Inflammatory macrophage treated with lipopolysaccharide for 1 hour (primary cell): ENCODE data around the gene GOLGA6B.
"Not testable (repeated sequence)": the region's sequence is repeated elsewhere in the genome, so short reads cannot be mapped to it uniquely, and the experiment has no call there.

Source experiments
- DNase-seq, 2 donors: peaks; one replicate each; pipeline ENCODE4 v3.0.0-alpha.2; 2020 to 2022

GOLGA6B gene

DNA sequence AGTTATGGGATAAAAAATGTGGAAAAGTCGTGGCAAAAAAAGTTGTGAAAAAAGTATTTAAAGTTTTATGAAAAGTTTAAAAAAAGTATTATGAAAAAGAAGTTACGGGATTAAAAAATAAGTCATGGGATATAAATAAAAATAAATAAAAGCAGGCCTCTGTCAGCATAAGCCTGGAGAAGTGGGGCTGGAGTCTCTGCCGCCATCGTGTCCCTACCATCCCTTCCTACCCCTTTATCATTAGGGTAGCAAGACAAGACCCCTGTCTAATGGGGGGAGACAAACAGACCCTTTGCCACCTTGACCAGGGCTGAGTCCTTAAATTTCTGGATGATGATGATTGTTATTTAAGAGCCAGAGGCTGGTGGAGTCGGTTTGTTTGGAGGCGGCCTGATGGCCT lies 15.3 kb downstream of the GOLGA6B start:
- DNase-seq, result not testable (repeated sequence)

DNA sequence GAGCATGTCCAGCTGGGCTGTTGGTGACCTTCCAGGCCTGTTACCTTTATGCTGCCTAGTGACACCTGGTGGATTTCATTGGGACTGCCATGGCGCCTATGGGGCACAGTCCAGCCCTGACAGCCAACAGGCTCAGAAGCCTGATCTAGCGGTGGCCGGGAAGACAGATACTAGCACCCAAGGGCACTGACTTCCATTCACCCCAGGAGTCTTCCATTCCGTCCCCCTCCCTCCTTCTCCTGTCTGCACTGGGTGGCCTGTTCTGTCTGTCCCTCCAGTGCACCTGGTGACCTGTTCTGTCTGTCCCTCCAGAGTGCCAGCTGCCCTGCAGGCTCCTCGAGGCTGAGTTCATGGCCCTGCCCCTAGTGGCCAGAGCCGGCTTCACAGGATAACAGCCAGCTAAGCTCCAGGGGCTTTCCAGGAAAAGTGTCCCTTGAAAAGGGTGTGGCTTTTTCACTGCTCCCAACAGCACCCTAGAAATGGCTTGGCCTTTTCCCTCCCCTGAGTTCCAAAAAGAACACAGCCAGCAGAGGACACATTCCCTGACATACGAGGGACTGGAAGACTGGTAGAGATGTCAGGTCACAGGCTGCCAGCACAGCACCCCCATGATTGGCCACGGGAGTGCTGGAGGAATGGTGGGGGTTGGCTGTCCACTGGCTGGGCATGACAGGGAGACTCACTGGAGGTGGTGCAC lies 16.3 kb downstream of the GOLGA6B start:
- DNase-seq, result peak; percentile 75 to 89

DNA sequence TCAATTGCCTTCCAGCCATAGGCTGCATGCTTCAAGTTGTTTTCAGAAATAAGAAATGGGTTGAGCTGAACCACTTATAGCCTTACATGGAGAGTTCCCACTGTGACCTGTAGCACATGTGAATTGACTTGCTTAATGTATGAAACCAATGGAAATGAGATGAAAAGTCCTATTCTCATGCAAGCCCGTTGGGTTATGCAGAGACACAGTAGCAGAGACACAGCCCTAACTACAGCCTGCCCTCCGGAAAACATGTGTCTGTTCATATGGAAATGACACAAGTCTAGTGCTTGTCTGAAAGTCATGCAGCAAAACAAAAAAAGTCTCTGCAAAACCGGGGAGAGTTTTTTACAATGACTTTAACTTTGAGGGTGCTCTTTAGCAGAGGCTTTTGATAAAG lies 17.0 kb downstream of the GOLGA6B start:
- no peak for DNase-seq

DNA sequence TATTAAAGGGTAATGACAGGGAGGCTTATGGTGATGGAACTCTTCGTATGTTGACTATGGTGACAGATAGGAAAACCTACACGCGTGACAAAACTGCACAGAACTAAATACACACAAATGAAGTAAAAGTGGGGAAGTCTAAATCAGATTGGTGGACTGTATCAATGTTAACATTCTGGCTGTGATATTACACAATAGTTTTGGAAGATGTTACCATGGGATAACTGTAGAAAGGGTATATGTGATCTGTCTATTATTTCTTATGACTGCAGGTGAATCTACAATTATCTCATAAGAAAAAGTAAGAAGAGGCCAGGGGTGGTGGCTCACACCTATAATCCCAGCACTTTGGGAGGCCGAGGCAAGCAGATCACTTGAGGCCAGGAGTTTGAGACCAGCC lies 22.3 kb downstream of the GOLGA6B start:
- DNase-seq, result no peak

DNA sequence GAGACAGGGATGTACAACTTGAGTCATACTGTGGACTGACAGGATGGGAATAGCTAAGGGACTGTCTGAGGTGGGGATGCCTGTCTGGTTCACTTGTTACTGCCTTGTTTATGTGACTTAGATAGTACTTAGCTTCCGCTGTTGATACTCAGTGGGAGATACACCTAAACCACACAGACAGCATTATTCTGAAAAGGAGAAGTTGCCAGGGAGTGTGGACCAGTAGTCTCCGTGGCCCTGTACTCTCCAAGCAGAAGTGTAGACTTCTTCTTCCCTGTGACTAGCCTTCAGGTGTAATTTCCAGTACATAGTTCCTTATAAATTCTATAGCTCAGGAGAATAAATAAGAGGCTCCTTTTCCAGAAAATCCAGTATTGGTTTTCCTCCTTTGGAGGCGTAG lies 26.4 kb downstream of the GOLGA6B start:
- no peak for DNase-seq

DNA sequence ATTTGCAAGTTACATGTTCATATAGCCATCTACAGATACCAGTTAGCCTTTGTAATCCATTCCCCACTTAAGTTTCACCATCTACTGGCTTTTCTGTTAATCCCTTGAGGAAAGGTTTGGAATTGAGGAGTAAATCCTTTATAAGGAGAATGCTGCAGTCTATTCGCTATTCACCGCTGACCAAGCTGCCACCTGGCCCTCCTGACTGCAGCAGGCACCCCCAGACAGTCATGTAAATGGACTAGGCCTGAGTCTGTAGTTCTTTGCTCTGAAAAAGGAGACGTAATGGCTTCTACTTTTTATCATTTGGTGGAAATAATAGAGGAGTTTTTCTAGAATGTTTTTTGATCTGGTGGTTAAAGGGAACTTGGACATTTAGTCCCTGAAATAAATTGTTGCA lies 28.3 kb downstream of the GOLGA6B start:
- no peak for DNase-seq

DNA sequence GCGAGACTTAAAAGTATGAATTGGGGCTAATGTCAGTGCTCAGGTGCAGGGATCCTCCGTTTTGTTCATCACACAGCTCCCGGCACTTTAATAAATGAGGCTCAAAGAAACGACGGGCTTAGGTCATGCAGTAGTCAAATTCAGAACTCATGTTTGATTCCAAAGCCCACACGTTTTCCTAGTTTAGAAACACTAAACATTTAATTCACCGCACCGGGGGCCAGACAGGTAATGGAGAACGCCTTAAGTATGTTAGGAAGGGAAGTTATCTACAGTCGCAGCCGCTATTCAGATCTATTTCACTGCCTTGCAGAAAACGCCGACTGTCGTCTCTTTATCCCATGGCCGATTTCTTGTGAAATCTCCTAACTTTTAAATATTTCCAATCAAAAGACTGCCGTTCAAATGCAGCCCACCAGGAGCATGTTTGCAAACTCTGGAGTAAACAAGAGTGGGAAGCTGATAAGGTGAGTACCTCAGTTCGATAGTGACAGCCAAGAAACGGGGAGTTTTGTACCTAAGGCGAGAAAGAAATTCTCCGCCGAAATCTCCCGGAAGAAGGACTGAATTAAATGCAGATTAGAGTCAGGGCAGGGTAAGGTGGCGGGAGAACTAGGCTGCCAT lies 30.9 kb downstream of the GOLGA6B start:
- DNase-seq, result no peak

DNA sequence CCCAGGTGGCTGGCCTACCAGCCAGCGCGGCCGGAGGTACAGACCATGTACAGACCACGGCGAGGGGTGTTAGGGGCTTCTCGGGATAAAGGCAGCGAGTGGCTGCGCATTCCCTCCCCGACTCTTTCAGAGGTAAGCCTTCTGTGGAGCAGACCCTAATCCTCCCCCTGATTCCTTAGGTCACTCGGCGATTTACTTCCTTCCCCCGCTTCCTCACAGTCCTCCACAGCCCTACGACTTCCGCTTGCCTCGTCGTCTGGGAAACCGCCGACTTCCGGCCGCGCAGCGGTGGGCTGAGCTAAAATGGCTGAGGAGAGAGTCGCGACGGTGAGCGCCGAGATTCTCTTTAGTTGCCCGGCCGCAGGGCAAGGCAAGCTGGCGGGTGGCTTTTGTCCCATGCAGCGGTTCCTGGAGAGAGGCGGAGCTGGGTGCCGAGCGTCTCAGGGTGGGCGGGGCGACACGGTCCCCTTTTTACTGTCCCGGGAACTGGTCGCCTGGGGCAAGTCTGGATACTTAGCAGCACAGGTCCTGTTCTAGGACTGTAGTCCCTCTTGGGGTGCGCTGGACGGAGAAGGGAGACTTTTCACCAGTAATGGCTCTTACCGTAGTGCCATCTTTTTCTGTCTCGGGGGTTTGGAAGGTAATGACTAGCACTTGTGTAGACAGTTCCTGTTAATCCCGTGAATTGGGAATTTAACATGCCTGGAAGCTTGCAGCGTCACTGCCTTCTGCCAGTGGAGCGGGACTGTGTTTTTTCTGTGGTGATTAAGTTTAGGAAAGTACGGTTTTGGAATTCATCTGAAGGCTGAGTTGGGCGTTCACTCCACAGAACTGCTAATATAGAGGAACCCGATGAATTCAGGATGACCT lies 31.7 kb downstream of the GOLGA6B start, which contains the start of the genes BBS4 and HIGD2B:
Gene BBS4, plus strand, starts transcription at position 283 of the 870 bp plus-strand sequence. Its CDS starts 21 bp downstream, at position 304.
Gene HIGD2B, minus strand, starts transcription at position 258 of the 870 bp plus-strand sequence. CDS start 9,808 bp downstream, outside the sequence.
- DNase-seq, result peak; percentile 91 to 93

DNA sequence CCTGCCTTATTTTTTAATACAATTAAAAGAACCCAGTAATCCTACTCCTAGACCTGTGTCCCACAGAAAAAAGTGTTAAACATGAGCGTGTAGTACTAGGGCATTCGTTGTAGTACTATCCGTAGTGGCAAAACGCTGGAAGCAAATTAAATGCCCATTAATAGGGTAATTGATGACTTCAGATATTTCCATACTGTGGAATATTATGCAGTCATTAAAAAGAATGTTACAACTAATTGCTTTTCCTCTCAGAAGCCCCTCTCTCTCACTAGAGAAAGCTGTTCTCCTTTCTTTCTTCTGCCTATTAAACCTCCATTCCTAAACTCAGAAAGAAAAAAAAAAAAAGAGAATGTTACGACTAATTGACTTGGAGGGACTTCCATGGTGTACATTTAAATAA lies 34.2 kb downstream of the GOLGA6B start:
- DNase-seq, result no peak

DNA sequence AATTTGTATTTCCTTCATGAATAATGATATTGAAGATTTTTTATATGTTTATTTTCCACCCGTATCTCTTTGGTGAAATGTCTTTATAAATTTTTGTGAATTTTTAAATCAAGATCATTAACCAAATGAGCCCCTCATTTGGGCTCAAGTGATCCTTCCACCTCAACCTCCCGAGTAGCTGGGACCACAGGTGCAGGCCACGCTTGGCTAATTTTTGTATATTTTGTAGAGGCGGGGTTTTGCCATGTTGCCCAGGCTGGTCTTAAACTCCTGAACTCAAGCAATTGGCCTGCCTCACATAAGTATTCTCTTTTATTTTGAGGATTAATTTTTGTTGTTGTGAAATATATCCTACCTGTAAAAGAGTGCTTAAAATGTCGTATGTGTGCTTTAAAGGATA lies 36.4 kb downstream of the GOLGA6B start:
- no peak for DNase-seq

DNA sequence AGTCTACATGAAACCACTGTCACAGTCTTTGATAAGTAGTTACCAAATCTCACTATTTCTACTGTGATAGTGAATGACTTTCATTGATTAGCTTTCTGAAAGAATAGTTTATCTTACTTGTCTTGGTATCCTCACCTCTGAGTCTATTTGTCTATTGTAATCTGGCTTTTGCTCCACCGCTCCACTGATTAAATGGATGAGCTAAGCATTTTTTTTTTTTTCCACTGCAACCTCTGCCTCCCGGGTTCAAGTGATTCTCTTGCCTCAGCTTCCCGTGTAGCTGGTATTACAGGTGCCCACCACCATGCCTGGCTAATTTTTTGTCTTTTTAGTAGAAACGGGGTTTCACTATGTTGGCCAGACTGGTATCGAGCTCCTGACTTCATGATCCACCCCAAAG lies 44.4 kb downstream of the GOLGA6B start:
- DNase-seq, result no peak

DNA sequence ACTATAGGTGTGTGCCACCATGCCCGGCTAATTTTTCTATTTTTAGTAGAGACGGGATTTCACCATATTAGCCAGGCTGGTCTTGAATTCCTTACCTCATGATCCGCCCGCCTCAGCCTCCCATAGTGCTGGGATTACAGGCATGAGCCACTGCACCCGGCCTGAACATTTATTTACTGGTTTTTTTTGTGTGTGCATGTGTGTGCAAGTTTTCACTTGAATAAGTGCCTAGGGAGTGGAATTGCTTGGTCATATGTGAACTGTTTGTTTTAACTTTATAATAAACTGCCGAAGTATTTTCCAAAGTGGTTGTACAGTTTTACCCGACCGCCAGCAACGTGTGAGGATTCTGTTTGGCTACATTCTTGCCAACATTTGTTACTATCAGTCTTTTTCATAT lies 45.6 kb downstream of the GOLGA6B start:
- DNase-seq, result no peak

DNA sequence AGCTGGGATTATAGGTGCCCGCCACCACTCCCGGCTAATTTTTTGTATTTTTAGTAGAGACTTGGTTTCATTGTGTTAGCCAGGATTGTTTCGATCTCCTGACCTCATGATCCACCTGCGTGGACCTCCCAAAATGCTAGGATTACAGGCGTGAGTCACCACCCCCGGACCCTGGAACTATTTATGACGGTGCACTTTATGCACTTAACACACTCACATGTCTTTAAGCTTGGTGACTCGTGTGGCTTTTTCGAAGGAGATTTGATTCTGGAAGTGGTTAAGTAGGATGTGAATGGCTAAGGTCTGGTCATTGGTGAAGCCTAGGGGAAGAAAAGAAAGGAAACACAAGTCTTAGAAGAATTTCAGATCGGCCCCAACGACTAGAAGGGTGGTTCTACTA lies 51.8 kb downstream of the GOLGA6B start:
- no peak for DNase-seq

DNA sequence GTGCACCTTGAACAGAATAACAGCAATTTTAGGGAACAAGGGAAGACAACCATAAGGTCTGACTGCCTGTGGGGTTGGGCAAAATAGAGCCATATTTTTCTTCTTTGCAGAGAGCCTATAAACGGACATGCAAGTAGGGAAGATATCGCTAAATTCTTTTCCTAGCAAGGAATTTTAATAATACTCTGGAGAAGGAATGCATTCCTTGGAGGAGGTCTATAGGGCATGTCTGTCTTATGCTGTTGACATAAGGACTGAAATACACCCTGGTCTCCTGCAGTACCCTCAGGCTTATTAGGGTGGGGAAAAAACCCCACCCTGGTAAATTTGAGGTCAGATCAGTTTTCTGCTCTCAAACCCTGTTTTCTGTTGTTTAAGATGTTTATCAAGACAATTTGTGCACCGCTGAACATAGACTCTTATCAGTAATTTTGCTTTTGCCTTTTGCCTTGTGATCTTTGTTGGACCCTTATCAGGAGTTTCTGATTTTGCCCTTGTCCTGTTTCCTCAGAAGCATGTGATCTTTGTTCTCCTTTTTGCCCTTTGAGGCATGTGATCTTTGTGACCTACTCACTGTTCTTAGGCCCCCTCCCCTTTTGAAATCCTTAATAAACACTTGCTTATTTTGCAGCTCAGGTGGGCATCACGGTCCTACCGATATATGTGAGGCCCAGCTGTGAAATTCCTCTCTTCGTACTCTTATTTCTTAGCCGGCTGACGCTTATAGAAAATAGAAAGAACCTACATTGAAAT lies 54.2 kb downstream of the GOLGA6B start:
- DNase-seq, result peak in 1 of 2 donors; percentile 7
